H1 (cell line): ENCODE data around the gene SMIM38. TPM values are rescaled to one million over a fixed set of nuclear protein-coding genes. Genes with fewer than 3 reads are reported as not detected.

ENCODE experiments used
- CTCF ChIA-PET: fragments of 300-600 bp; sonication (Branson Sonifier 250); formaldehyde crosslinking; loops from one replicate; lab custom pipeline; 2021; ENCODE audit not compliant: partially characterized antibody; lab: Charles Lee
- POLR2A ChIA-PET: fragments of 300-600 bp; sonication (Branson Sonifier 250); formaldehyde crosslinking; loops from one replicate; lab custom pipeline; 2021; ENCODE audit warnings: inconsistent platforms; ENCODE audit not compliant: partially characterized antibody; lab: Charles Lee
- DNase-seq, 2 experiments: peaks; one replicate each; pipeline versions ENCODE4 v3.0.0 to v3.0.0-alpha.2; 2010 to 2022; ENCODE audit warnings: low spot score in 2 of 2, low read depth in 1 of 2, mixed read lengths in 1 of 2
- FAIRE-seq: peaks from 2 replicates; lab custom pipeline; 2011; peaks lifted over from hg19 to GRCh38; lab: Jason Lieb, UNC
- H2AFZ ChIP-seq: 2 replicates; pipeline ENCODE4 v1.8.1; 2012; ENCODE audit warnings: low read length, inconsistent platforms
- H2AK5ac ChIP-seq: 2 replicates; pipeline ENCODE4 v1.6.1; 2013; ENCODE audit warnings: low read depth, low read length
- H2BK120ac ChIP-seq: replicated peaks from 2 replicates; pipeline ENCODE3; 2013; ENCODE audit warnings: low read depth, low read length, inconsistent platforms
- H2BK12ac ChIP-seq: 2 replicates; pipeline ENCODE4 v1.6.1; 2013; ENCODE audit warnings: low read depth, low read length
- H2BK15ac ChIP-seq: 2 replicates; pipeline ENCODE4 v1.6.1; 2013; ENCODE audit warnings: low read length
- H2BK20ac ChIP-seq: 2 replicates; pipeline ENCODE4 v1.6.1; 2013; ENCODE audit warnings: low read length
- H2BK5ac ChIP-seq: 2 replicates; pipeline ENCODE4 v1.6.1; 2013; ENCODE audit warnings: low read depth, low read length
- H3K14ac ChIP-seq: 2 replicates; pipeline ENCODE4 v1.6.1; 2013; ENCODE audit warnings: inconsistent platforms; ENCODE audit not compliant: insufficient read length
- H3K18ac ChIP-seq: 2 replicates; pipeline ENCODE4 v1.6.1; 2013; ENCODE audit warnings: low read length; ENCODE audit errors: extremely low read depth
- H3K23ac ChIP-seq: 2 replicates; pipeline ENCODE4 v1.6.1; 2013; ENCODE audit warnings: inconsistent platforms; ENCODE audit not compliant: insufficient read length
- H3K23me2 ChIP-seq: 2 replicates; pipeline ENCODE4 v1.6.1; 2013; ENCODE audit warnings: low read depth, low read length
- H3K27ac ChIP-seq: 2 replicates; pipeline ENCODE4 v1.6.1; 2011; ENCODE audit warnings: low read depth, low read length, inconsistent platforms
- H3K27me3 ChIP-seq, 4 experiments: replicated peaks in 1 of 4; 1 replicate in 1 of 4; 2 replicates in 3 of 4; pipeline versions ENCODE4 v1.6.1 to v1.8.1; 2011 to 2013; ENCODE audit warnings: low read length in 3 of 4, mild to moderate bottlenecking in 3 of 4, inconsistent platforms in 2 of 4, mixed read lengths in 2 of 4, moderate library complexity in 1 of 4; ENCODE audit not compliant: control insufficient read depth in 3 of 4, insufficient read depth in 3 of 4; ENCODE audit errors: extremely low read depth in 1 of 4
- H3K36me3 ChIP-seq, 4 experiments: 2 replicates each; pipeline versions ENCODE4 v1.6.1 to v1.8.1; 2011 to 2013; ENCODE audit warnings: mild to moderate bottlenecking in 4 of 4, low read length in 3 of 4, moderate library complexity in 2 of 4, control low read depth in 1 of 4, inconsistent platforms in 1 of 4; ENCODE audit not compliant: insufficient read depth in 4 of 4, control insufficient read depth in 2 of 4
- H3K4ac ChIP-seq: replicated peaks from 2 replicates; pipeline ENCODE3; 2013; ENCODE audit warnings: low read length, low read depth, mixed read lengths, inconsistent platforms; ENCODE audit not compliant: insufficient read length
- H3K4me1 ChIP-seq, 4 experiments: replicated peaks in 1 of 4; 1 replicate in 1 of 4; 2 replicates in 3 of 4; pipeline versions ENCODE4 v1.6.1 to v1.8.1; 2011 to 2013; ENCODE audit warnings: low read length in 3 of 4, inconsistent platforms in 2 of 4, mixed read lengths in 1 of 4; ENCODE audit not compliant: insufficient read depth in 4 of 4, control insufficient read depth in 3 of 4
- H3K4me2 ChIP-seq, 2 experiments: 2 replicates each; pipeline versions ENCODE4 v1.6.1 to v1.8.1; 2011 to 2013; ENCODE audit warnings: low read depth in 2 of 2, low read length in 2 of 2, control low read depth in 1 of 2, inconsistent platforms in 1 of 2, mild to moderate bottlenecking in 1 of 2; ENCODE audit not compliant: insufficient read depth in 1 of 2
- H3K4me3 ChIP-seq, 4 experiments: fragments of 200-600, 300-600 bp in 1 of 4; sonication (generic), shearing (Covaris generic), sonication (Bioruptor Twin) in 1 of 4; 2 replicates each; pipeline versions ENCODE4 v1.5.1 to v1.8.1; 2011 to 2016; ENCODE audit warnings: low read length in 4 of 4, low read depth in 3 of 4, control low read depth in 2 of 4, inconsistent platforms in 2 of 4, mild to moderate bottlenecking in 2 of 4, mixed read lengths in 1 of 4, moderate library complexity in 1 of 4; ENCODE audit not compliant: insufficient read depth in 2 of 4; ENCODE audit errors: extremely low read depth in 1 of 4
- H3K56ac ChIP-seq: replicated peaks from 2 replicates; pipeline ENCODE3; 2013; ENCODE audit warnings: low read depth, mild to moderate bottlenecking, mixed read lengths, low read length, inconsistent platforms; ENCODE audit not compliant: insufficient read length
- H3K79me1 ChIP-seq: 2 replicates; pipeline ENCODE4 v1.6.1; 2013; ENCODE audit warnings: low read depth, low read length, control low read depth
- H3K79me2 ChIP-seq, 2 experiments: 2 replicates each; pipeline versions ENCODE4 v1.6.1 to v1.8.1; 2012 to 2013; ENCODE audit warnings: low read length in 2 of 2, mild to moderate bottlenecking in 2 of 2, inconsistent platforms in 1 of 2; ENCODE audit not compliant: insufficient read depth in 2 of 2, control insufficient read depth in 1 of 2
- H3K9ac ChIP-seq, 4 experiments: replicated peaks in 1 of 4; 1 replicate in 1 of 4; 2 replicates in 3 of 4; pipeline versions ENCODE4 v1.6.1 to v1.8.1; 2011 to 2013; ENCODE audit warnings: low read depth in 3 of 4, low read length in 3 of 4, control low read depth in 2 of 4, mild to moderate bottlenecking in 2 of 4, moderate library complexity in 2 of 4, inconsistent platforms in 1 of 4; ENCODE audit errors: extremely low read depth in 1 of 4
- H3K9me3 ChIP-seq, 2 experiments: 2 replicates each; pipeline versions ENCODE4 v1.6.1 to v1.8.1; 2012 to 2013; ENCODE audit warnings: mild to moderate bottlenecking in 2 of 2, moderate library complexity in 2 of 2, control low read depth in 1 of 2, inconsistent platforms in 1 of 2, low read depth in 1 of 2, low read length in 1 of 2, mixed read lengths in 1 of 2; ENCODE audit not compliant: insufficient read depth in 2 of 2
- H4K20me1 ChIP-seq, 2 experiments: replicated peaks in 1 of 2; 2 replicates each; pipeline versions ENCODE3 to v1.8.1; 2011 to 2013; ENCODE audit warnings: inconsistent platforms in 2 of 2, low read length in 2 of 2, mild to moderate bottlenecking in 1 of 2; ENCODE audit not compliant: insufficient read depth in 2 of 2, control insufficient read depth in 1 of 2
- H4K5ac ChIP-seq: 2 replicates; pipeline ENCODE4 v1.6.1; 2013; ENCODE audit warnings: low read length, low read depth, mixed read lengths, inconsistent platforms; ENCODE audit not compliant: insufficient read length
- H4K8ac ChIP-seq: 2 replicates; pipeline ENCODE4 v1.8.0; 2013; ENCODE audit warnings: mild to moderate bottlenecking, moderate library complexity, low read length, inconsistent platforms; ENCODE audit not compliant: insufficient read depth; ENCODE audit errors: extremely low read depth
- H4K91ac ChIP-seq: replicated peaks from 2 replicates; pipeline ENCODE3; 2013; ENCODE audit warnings: low read length, mixed read lengths, inconsistent platforms; ENCODE audit not compliant: insufficient read length
- CBX5 ChIP-seq: fragments of 300-800, 300-1000 bp; sonication (generic); IDR thresholded peaks from 2 replicates; pipeline ENCODE4 v1.7.1; 2016; ENCODE audit warnings: antibody characterized with exemption, low read length, low read depth
- RAD21 ChIP-seq, 2 experiments: IDR thresholded peaks in 1 of 2; conservative IDR thresholded peaks in 1 of 2; 2 replicates each; pipeline ENCODE4 v1.6.1; 2011; ENCODE audit warnings: low read depth in 2 of 2, low read length in 2 of 2, improper control_type of control experiment in 1 of 2, inconsistent platforms in 1 of 2, mild to moderate bottlenecking in 1 of 2, moderate library complexity in 1 of 2
- RBBP5 ChIP-seq: IDR thresholded peaks from 2 replicates; pipeline ENCODE4 v1.7.1; 2012; ENCODE audit warnings: low read depth, mild to moderate bottlenecking, inconsistent platforms, low read length, moderate library complexity, borderline replicate concordance
- TEAD4 ChIP-seq: IDR thresholded peaks from 2 replicates; pipeline ENCODE4 v1.6.1; 2012; ENCODE audit warnings: low read depth, low read length, inconsistent platforms, mixed read lengths
- WGBS, 2 experiments: shearing (Covaris generic) in 1 of 2; methylation state at CpG; one replicate each; pipeline versions ENCODE4 v1.1.6 to v1.1.7; 2013 to 2015; ENCODE audit warnings: low lambda C conversion rate in 2 of 2, mixed read lengths in 2 of 2, inconsistent platforms in 1 of 2, low coverage in 1 of 2, missing lambda C conversion rate in 1 of 2; ENCODE audit not compliant: insufficient replicate concordance in 2 of 2, insufficient coverage in 1 of 2, insufficient read length in 1 of 2; ENCODE audit errors: extremely low coverage in 1 of 2, missing lambda C conversion rate in 1 of 2; 5-methylcytosine and 5-hydroxymethylcytosine counted together
- polyA plus RNA-seq, 7 experiments: library from polyadenylated mRNA; depleted of rRNA in 3 of 7; stranded (reverse) in 5 of 7; unstranded in 2 of 7; fragments of >200 nt in 5 of 7; fragments of 200-250 nt in 2 of 7; gene quantifications; 1 replicate in 5 of 7; 2 replicates in 1 of 7; 4 replicates in 1 of 7; pipeline versions ENCODE4 v1.2.1 to v1.2.3, GENCODE V29; 2011 to 2013; ENCODE audit warnings: missing spikeins in 2 of 7, mixed read lengths in 2 of 7
- total RNA-seq: library from RNA; stranded (reverse); fragmentation: NEBNext Ultra II Directional; extraction: Animal tissue kit (Norgen Biotek cat#: 25700); gene quantifications from 2 replicates; pipeline ENCODE4 v1.2.1, GENCODE V29; 2021
- TF ChIP-seq, protein P1 (sequence below): IDR thresholded peaks from 2 replicates; pipeline ENCODE4 v1.6.1; 2012; ENCODE audit warnings: low read length, inconsistent platforms
- TF ChIP-seq, protein P2 (sequence below): IDR thresholded peaks from 2 replicates; pipeline ENCODE4 v1.6.1; 2011; ENCODE audit warnings: low read depth, mild to moderate bottlenecking, low read length; ENCODE audit not compliant: insufficient read depth

The SMIM38 gene
- total and polyA plus RNA-seq, 2 of the 8 experiments (the other 6 are each of a cell fraction or from before 2014, with no cell fraction given), result 0.17 to 0.20 TPM

DNA sequence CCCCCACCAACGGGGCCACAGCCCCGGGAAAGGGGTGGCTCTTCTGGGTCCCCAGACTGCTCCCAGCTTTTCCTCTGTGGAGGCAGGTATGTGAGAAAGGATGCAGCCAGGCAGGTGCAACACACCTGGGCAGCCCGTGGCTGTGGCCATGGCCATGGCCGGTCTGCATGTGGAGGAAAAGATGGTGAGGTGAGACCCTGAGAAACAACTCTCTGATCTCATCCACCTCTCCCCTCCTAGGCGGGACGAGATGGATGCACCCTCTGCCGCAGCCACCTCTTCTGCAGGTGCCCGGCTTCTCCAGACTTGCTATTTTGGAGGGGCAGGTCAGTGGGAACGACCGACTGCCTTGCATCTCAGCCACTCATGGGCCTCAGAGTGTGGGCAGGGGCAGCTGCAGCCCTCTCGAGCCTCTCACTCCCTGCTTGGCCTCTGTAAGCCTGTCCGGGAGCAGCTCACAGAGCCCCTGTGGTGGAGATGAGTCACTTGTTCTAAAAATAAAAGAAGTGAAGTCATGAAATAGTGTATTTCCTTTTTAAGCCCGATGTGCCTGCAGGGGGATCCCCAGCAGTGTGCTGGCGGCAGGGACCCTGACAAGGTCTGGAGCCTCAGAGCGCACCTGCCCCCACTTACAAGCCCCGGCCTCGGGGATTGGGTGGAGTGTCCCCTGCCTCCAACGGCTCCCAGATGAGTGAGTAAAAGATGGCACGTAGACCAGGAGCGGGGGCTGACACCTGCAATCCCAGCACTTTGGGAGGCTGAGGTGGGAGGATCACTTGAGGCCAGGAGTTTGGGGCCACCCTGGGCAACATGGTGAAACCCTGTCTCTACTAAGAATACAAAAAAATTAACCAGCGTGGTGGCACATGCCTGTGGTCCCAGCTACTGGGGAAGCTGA is 10.7 kb downstream of the SMIM38 start:
- no peak overlapping the region for H3K4ac ChIP-seq
- H3K23ac ChIP-seq, result no peak overlapping the region
- H3K56ac ChIP-seq, result no peak overlapping the region
- no peak overlapping the region for H2BK5ac ChIP-seq
- no peak overlapping the region for H4K5ac ChIP-seq
- H3K27me3 ChIP-seq, result no peaks in the 10 kb centered on the region
- peak overlapping the region in 1 of 2 experiments; percentile 24; a peak in 2 of 4 replicates for H3K4me2 ChIP-seq
- ChIA-PET CTCF (interaction anchor here (1.2 to 1.9 kb wide), 2 partner anchors 17 to 35 kb away, joined by 4 to 6 read pairs; no protein-coding TSS in a partner anchor), POLR2A (interaction anchor here (1.8 kb wide), 1 partner anchor 35 kb away, joined by 5 read pairs; no protein-coding TSS in a partner anchor)
- H3K79me2 ChIP-seq, result no peaks in the 10 kb centered on the region
- WGBS, 2 experiments, result 63% methylated on average over 21 of the region's 21 CpGs; no CpG with 5 or more reads in 1 of the 2 experiments
- H3K36me3 ChIP-seq, result no peaks in the 10 kb centered on the region
- H2BK15ac ChIP-seq, result no peak overlapping the region; the same call in 1 of the 2 replicates
- H2BK120ac ChIP-seq, result no peak overlapping the region
- peaks cover 0 to 3% of the 10 kb centered on the region in 2 experiments; a peak in 2 of 4 replicates for H3K9me3 ChIP-seq
- DNase-seq, result peak in 1 of 2 experiments; percentile 61
- no peaks in the 10 kb centered on the region for H3K79me1 ChIP-seq
- H3K9ac ChIP-seq, result no peak overlapping the region
- no peak overlapping the region; the same call in 1 of the 2 replicates for H4K8ac ChIP-seq
- H3K4me3 ChIP-seq, result no peak overlapping the region
- no peak overlapping the region for H4K91ac ChIP-seq
- H3K14ac ChIP-seq, result no peak overlapping the region
- no peak overlapping the region for H3K18ac ChIP-seq
- H2BK12ac ChIP-seq, result peak overlapping the region; percentile 77; the same call in 1 of the 2 replicates
- 0 out of 2 replicates have a peak overlapping the region, but pooled peaks have one; percentile 12 for H2AK5ac ChIP-seq
- no peak for FAIRE-seq
- no peaks in the 10 kb centered on the region for H4K20me1 ChIP-seq
- H2BK20ac ChIP-seq, result peak overlapping the region; percentile 28; the same call in 1 of the 2 replicates
- H3K4me1 ChIP-seq, result peaks cover 0 to 7% (median 1%) of the 10 kb centered on the region in 4 experiments; a peak in 3 of 7 replicates
- H2AFZ ChIP-seq, result no peak overlapping the region
- H3K27ac ChIP-seq, result no peak overlapping the region
- no peaks in the 10 kb centered on the region for H3K23me2 ChIP-seq
- TF ChIP-seq RBBP5 (no peak), CBX5 (no peak), TEAD4 (no peak), RAD21 (IDR thresholded peaks at IDR 0.05 in 1 of 2, conservative IDR thresholded peaks at IDR 0.05 in 1 of 2; ENCODE audit: low read depth in 2 of 2, low read length in 2 of 2) (peak in 1 of 2 experiments; percentile 27; a peak in 1 of 4 replicates)
- TF ChIP-seq, protein P1, sequence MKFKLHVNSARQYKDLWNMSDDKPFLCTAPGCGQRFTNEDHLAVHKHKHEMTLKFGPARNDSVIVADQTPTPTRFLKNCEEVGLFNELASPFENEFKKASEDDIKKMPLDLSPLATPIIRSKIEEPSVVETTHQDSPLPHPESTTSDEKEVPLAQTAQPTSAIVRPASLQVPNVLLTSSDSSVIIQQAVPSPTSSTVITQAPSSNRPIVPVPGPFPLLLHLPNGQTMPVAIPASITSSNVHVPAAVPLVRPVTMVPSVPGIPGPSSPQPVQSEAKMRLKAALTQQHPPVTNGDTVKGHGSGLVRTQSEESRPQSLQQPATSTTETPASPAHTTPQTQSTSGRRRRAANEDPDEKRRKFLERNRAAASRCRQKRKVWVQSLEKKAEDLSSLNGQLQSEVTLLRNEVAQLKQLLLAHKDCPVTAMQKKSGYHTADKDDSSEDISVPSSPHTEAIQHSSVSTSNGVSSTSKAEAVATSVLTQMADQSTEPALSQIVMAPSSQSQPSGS, result 0 out of 2 replicates have a peak, but pooled peaks have one; percentile 56
- TF ChIP-seq, protein P2, sequence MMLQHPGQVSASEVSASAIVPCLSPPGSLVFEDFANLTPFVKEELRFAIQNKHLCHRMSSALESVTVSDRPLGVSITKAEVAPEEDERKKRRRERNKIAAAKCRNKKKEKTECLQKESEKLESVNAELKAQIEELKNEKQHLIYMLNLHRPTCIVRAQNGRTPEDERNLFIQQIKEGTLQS, result no peak; the same call in 1 of the 2 replicates
